Fibroblast of skin of right quadriceps (primary cell): ENCODE measurements around the gene CRIM1.
A peak's percentile ranks its signal among the peaks of the same experiment; 100 is the strongest.

Experiments
- DNase-seq: peaks from one replicate; pipeline ENCODE4 v3.0.0-alpha.2; 2013

CRIM1 gene

GRCh38 chr2:36371928-36372391 lies 16.4 kb downstream of the CRIM1 start:
- peak; percentile 97 for DNase-seq

DNA sequence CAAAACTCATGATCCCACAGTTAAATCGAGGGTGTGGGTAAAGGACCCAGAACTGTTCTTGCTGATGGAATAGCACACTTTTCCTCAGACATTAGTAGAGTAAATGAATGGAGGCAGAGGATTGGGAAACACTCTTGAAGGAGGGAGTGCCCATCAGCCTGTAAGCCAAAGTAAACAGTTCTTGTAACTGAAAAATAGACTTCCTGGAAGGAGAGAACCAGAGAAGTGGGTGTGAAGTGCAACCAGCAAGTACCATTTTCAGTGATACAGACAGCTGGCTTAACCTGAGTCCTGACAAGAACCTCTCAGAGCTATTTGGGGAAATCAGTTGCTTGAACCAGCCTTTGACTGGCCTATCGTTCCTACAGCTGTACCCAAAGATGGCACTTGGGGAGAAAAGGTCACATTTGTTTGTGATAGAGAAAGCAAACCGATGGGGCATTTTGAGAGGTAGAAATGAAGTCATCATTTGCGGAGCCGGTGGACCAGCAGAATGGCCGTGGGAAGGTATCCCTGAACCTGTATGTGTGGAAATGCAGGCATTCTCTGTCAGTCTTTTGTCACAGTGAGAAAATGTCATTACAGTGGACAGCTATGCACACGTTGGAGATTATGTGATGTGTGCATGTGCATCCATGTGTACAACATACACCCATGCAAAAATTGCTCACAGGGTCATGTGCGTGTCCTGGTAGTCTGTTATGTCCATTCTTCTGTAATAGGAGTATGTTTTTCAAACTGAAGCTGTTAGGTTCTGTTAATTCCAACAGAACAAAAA lies 17.8 kb downstream of the CRIM1 start:
- DNase-seq: peak; percentile 64

GRCh38 chr2:36374585-36374984 lies 19.0 kb downstream of the CRIM1 start:
- peak; percentile 45 for DNase-seq

DNA sequence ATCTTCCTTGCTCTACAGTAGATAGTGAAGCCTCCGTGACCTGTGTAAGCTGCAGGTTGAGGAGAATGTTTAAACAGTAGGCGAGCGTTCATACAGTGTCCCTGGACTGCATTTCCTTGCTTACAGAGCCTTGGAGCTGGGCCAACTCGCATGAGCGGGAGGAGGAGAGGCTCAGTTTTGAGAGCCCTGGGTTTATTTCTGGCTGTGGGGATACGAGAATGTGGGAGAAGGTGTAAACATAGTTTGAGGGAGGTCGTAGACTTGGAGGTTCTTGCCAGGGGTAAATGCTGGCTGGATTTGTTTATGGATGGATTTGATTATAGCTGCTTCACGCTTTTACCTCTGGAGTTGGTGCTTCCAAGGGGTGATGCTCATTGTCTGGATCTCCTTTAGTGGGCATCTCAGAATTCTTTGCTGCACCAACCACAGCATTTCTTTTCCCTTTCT lies 20.8 kb downstream of the CRIM1 start:
- DNase-seq: peak; percentile 79

DNA sequence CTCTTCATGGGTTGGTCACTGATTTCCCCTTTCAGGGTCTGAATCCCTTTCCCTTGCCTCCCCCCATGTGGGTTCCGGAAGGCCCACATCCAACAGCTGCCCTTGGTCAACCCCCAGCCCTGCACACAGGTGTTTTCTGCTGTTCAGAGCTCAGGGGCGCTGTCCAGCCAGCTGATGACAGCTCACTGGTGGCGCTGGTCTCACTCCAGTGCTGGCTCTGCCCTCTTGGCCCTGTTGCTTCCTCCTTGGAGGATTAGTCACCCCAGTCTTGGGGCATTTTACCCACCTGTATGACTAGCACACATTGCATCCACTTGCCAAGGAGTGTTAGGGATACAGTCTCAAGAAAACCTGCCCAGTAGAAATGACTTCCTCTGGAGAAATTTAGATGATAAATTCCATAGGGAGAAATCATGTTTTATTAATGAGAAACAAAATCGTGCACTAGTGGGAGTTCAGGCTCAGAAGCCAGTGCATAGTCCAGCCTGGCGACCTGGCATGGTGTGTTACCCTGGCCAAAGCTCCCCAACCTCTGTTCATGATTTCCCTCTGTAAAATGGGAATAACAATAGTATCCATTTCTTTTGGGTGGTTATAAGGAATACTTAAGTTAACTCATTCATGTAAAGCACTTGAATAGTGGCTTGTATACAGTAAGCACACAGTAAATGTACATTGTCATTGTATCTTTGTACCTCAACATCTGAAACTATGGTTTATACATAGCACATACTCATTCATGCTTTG lies 21.6 kb downstream of the CRIM1 start:
- DNase-seq: no peak

- peak; percentile 83 for DNase-seq
These were observed 24.3 kb downstream of the CRIM1 start for GRCh38 chr2:36379710-36380448.

GRCh38 chr2:36380624-36381481 lies 25.3 kb downstream of the CRIM1 start:
- DNase-seq: no peak

GRCh38 chr2:36381993-36382392 lies 26.4 kb downstream of the CRIM1 start:
- no peak for DNase-seq

- DNase-seq: no peak
These were observed 26.9 kb downstream of the CRIM1 start for GRCh38 chr2:36382472-36382871.

DNA sequence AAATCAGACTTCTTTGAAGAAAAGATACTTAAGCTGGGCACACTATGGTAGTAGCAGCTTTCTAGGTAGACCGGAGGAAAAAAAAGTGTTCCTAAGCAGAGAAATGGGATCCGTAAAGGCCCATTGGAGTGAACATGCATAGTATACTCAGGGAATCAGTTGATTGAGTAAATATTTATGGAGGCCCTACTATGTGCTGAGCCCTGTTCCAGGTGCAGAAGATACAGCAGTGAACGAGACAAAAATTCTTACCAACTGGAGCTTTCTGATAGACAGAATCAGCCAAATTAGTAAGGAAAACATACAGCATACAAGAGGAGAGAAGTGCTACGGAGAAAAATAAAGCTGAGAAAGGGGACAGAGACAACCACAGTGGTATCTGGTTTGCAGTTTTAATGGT lies 28.1 kb downstream of the CRIM1 start:
- DNase-seq: no peak

GRCh38 chr2:36384454-36384853 lies 28.9 kb downstream of the CRIM1 start:
- no peak for DNase-seq

DNA sequence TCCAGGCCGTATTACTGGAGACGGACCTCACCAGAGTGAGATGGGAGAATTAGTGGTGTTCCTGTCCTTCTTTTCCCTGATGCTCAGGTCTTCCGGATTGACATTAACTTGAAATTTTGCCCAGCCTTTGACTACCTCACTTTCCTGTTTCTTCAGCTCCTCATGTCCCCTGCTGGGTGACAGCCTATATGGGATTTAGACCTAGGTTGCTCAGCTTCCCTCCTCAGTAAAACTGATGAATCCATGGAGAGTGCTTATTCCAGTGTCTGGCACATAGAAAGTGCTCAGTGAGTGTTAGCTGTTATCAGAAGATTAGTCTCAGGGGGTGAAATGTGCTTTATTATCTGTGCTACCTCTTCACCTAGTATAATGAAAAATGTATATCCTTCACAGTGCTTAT lies 30.0 kb downstream of the CRIM1 start:
- no peak for DNase-seq

DNA sequence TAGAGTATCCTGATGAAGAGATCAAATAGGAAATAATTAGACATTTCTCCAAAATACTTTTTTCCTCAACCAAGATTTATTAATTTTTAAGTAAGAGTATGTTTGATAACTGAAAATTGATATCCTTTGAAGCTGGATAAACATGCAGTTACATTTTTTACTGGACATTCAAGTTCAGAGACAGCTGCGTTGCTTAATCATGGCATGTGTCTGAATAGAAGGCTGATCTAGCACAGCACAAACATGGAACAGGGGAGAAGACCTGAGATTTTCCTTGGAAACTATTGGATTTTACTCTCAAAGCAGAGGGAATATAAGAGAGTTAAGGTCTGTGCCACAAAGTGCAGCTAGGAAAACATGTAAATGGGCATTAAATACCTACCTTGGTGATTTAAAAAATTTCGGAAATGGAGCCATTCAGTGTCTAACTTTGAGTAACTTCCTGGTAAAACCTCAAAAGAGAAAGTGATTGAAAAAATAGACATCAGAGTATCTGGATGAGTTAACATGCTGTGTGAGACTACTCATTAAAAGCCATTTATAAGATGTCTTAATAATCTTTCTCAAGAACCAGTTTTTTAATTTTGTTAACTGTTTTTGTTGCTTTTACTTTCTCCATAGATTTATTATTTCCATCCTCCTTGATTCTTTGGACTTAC lies 31.8 kb downstream of the CRIM1 start:
- no peak for DNase-seq

- DNase-seq: no peak
These were observed 32.9 kb downstream of the CRIM1 start for GRCh38 chr2:36388472-36388871.

DNA sequence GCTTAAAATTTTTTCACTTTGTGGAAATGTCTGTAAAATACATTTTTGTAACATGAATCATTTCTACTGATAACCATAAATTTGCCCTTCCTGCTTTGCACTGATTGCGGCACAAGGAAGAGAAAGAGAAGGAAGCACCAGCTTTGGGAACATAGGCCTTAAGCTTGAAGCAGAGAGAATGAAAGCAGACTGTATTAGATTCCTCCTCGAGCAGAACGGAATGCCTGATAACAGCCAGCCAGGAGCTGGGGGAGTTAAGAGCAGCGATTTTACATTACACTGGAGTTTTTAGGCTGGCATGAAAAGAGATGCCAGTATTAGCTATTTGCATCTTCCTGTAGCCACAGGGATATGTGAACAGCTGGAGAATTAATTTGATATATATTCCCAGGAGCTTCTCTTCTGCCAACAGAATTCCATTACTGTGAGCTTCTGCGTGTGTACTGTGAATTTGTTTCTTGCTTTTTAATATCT lies 33.5 kb downstream of the CRIM1 start:
- DNase-seq: peak; percentile 61

DNA sequence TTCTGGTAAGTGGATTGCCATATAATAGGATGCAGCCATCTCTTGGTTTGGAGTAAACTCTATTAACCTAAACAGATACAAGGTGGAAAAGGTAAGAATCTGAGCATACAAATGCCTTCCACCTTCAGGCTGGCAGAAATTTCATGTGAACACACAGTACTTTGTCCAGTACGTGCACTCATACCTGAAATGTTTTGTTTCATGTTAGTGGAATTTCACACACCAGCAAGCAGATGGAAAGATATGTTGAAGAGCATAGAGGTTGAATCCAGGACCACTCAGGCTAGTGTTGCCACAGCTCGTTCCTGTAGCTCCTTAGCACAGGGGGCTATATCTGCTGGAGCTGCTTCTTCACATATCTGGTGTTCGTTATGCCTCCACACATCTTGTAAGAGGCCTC lies 34.0 kb downstream of the CRIM1 start:
- no peak for DNase-seq

DNA sequence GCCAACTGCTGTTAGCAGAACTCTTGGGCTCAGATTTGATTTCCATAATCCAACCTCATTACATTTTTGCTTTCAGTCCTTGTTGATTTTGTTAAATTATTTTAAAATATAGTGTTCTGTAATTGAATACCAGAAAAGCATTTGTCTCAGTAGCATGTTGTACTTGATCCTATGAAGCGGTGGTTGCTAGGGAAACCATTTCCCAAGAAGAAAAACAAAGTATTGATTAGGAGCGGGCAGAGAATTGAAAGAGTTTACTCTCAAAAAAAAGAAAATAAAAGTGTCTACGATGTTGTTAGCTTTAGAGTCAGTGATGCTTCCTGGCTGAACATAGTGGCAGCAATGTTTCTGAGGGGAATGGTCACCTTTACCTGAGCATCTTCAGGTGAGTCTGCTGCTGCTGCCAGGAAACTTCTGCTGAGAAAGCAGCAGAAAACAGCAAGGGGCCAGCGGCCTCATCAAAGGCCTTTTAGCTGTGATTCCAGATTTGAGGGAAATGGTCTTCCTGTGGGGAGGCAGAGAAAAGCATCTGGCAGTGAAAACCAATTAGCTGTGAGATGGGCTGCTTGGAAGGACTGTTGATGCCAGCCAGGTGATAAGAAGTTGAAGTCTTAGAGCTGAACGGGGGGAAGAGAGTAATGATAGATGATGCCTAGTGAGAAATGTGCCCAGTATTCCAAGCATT lies 37.1 kb downstream of the CRIM1 start:
- no peak for DNase-seq

- no peak for DNase-seq
These were observed 38.2 kb downstream of the CRIM1 start for GRCh38 chr2:36393738-36394256.

- no peak for DNase-seq
These were observed 39.2 kb downstream of the CRIM1 start for GRCh38 chr2:36394804-36395203.

DNA sequence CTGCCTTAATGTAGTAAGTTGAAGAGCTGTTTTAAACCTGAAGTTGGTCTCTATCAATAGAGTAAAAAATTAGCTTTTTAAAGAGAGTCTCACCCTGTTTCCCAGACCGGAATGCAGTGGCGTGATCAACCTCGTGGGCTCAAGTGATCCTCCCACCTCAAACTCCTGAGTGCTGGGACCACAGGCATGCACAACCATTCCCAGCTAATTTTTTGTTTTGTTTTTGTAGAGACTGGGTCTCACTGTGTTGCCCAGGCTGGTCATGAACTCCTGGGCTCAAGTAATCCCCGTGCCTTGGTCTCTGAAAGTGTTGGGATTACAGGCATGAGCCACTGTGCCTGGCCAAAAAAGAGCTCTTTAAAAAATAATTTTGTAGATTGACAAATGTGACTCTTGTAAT lies 40.3 kb downstream of the CRIM1 start:
- DNase-seq: no peak
